A549 (cell line): ENCODE measurements around the gene RPS15.

Experiments
- CHD4 ChIP-seq: fragments of 200-600 bp; sonication (generic); IDR thresholded peaks from 2 replicates; pipeline ENCODE4 v1.6.1; 2016; ENCODE audit warnings: antibody characterized with exemption, mild to moderate bottlenecking, borderline replicate concordance
- CTCF ChIP-seq: fragments of >200 bp; sonication (Bioruptor Twin); formaldehyde crosslinking; IDR thresholded peaks from 3 replicates; pipeline ENCODE4 v1.5.1; 2016
- EP300 ChIP-seq, 2 experiments: fragments of >200 bp; sonication (Bioruptor Twin); formaldehyde crosslinking; IDR thresholded peaks; 2 replicates in 1 of 2; 3 replicates in 1 of 2; pipeline ENCODE4 v1.6.1; 2016 to 2017
- FOSL2 ChIP-seq, 2 experiments: fragments of 450-650 bp in 1 of 2; fragments of >200 bp in 1 of 2; sonication (Bioruptor Twin) in 1 of 2; formaldehyde crosslinking; IDR thresholded peaks; 2 replicates each; pipeline versions ENCODE4 v1.5.0 to v1.6.1; 2016 to 2020; ENCODE audit warnings: mild to moderate bottlenecking in 1 of 2, moderate library complexity in 1 of 2
- JUNB ChIP-seq: fragments of >200 bp; sonication (Bioruptor Twin); formaldehyde crosslinking; IDR thresholded peaks from 2 replicates; pipeline ENCODE4 v1.6.1; 2016
- KDM5A ChIP-seq: fragments of 200-600 bp; sonication (generic); IDR thresholded peaks from 2 replicates; pipeline ENCODE4 v1.6.1; 2016; ENCODE audit warnings: antibody characterized with exemption, mild to moderate bottlenecking
- MAZ ChIP-seq: fragments of 150-350 bp; IDR thresholded peaks from 2 replicates; pipeline ENCODE4 v1.6.1; 2014; ENCODE audit warnings: antibody characterized with exemption, low read depth, low read length, borderline replicate concordance
- PBX3 ChIP-seq: IDR thresholded peaks from 2 replicates; pipeline ENCODE4 v1.6.1; 2012
- POLR2A ChIP-seq: IDR thresholded peaks from 2 replicates; pipeline ENCODE4 v1.6.1; 2012; ENCODE audit warnings: mild to moderate bottlenecking, low read length
- RAD21 ChIP-seq, 2 experiments: fragments of >200 bp in 1 of 2; sonication (Bioruptor Twin) in 1 of 2; formaldehyde crosslinking in 1 of 2; IDR thresholded peaks in 1 of 2; conservative IDR thresholded peaks in 1 of 2; 2 replicates in 1 of 2; 3 replicates in 1 of 2; pipeline ENCODE4 v1.6.1; 2012 to 2018; ENCODE audit warnings: inconsistent platforms in 1 of 2
- REST ChIP-seq: fragments of 200-600 bp; sonication (generic); IDR thresholded peaks from 2 replicates; pipeline ENCODE4 v1.6.1; 2016; ENCODE audit warnings: antibody characterized with exemption, mild to moderate bottlenecking, moderate library complexity
- RNF2 ChIP-seq: fragments of 200-600 bp; sonication (generic); IDR thresholded peaks from 2 replicates; pipeline ENCODE4 v1.6.1; 2016; ENCODE audit warnings: low read depth, mild to moderate bottlenecking, antibody characterized with exemption, moderate library complexity, borderline replicate concordance
- TF ChIP-seq, protein P1 (sequence below): fragments of >200 bp; sonication (Bioruptor Twin); formaldehyde crosslinking; IDR thresholded peaks from 3 replicates; pipeline ENCODE4 v1.6.1; 2016

DNA sequence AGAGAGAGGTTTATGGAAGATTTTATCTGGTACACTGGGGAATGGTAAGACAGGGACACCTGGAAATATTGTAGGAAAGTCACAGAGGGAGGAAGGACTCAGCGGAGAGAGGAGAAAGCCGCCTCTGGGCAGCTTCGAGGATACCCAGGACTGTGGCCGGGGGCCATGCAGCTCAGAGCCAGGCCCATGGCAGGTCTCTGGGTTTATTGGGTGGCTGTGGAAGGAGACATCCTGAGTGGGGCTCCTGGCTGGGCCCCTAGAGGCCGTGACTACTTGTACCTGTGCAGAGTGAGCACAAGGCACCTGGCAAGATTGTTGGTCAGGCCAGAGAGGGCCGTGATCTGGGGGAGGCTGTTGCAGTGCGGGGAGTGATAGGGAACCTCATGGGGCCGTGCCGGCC, 27.4 kb upstream of the RPS15 start:
- TF ChIP-seq CTCF: no peak
- TF ChIP-seq, protein P1, sequence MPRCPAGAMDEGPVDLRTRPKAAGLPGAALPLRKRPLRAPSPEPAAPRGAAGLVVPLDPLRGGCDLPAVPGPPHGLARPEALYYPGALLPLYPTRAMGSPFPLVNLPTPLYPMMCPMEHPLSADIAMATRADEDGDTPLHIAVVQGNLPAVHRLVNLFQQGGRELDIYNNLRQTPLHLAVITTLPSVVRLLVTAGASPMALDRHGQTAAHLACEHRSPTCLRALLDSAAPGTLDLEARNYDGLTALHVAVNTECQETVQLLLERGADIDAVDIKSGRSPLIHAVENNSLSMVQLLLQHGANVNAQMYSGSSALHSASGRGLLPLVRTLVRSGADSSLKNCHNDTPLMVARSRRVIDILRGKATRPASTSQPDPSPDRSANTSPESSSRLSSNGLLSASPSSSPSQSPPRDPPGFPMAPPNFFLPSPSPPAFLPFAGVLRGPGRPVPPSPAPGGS: no peak
- no peak for TF ChIP-seq CHD4
- no peak for TF ChIP-seq PBX3
- TF ChIP-seq EP300 (IDR thresholded peaks at IDR 0.05): no peak
- TF ChIP-seq POLR2A: no peak
- no peak for TF ChIP-seq KDM5A
- TF ChIP-seq JUNB: no peak
- no peak for TF ChIP-seq REST
- TF ChIP-seq RAD21 (conservative IDR thresholded peaks at IDR 0.05 in 1 of 2, IDR thresholded peaks at IDR 0.05 in 1 of 2): no peak
- no peak for TF ChIP-seq RNF2
- TF ChIP-seq MAZ: no peak
- TF ChIP-seq FOSL2 (IDR thresholded peaks at IDR 0.05): no peak
- TF ChIP-seq FOSL2 (CRISPR knock-in tag; IDR thresholded peaks at IDR 0.05): no peak
